Measurements from ENCODE around the gene DCLK3. TPM values are rescaled to one million over a fixed set of nuclear protein-coding genes. Genes with fewer than 3 reads are reported as not detected.

Gene DCLK3
- total RNA-seq, 1 experiment from 2014 or later: 1.4 TPM

GRCh38 chr3:36811768-36812167 lies 47.4 kb upstream of the DCLK3 start:
- no peak overlapping the region for H3K4ac ChIP-seq (ENCODE audit: low read depth, low read length)
- Mint-ChIP-seq H3K27ac (no peak overlapping the region), H3K4me3 (no peak overlapping the region), H3K9me3 (peaks cover 0 to 2% of the 10 kb centered on the region in 2 experiments; a peak in 1 of 5 replicates), H3K27me3 (ENCODE audit: low read depth) (no peaks in the 10 kb centered on the region; the same call in 1 of the 2 replicates), H3K36me3 (ENCODE audit: insufficient read depth in 1 of 3, low read depth in 3 of 3) (no peaks in the 10 kb centered on the region; a peak in 1 of 7 replicates), H3K4me1 (peaks cover 10 to 15% of the 10 kb centered on the region in 2 experiments)
- no peaks in the 10 kb centered on the region for H3K4me1 ChIP-seq (ENCODE audit: insufficient read depth, low read length)
- H3K9me3 ChIP-seq (ENCODE audit: control insufficient read depth, low read depth, low read length): no peaks in the 10 kb centered on the region
- no peak overlapping the region for H3K4me2 ChIP-seq (ENCODE audit: insufficient read depth, insufficient read length, low read length)
- H4K91ac ChIP-seq (ENCODE audit: insufficient read length, low read depth, low read length): no peak overlapping the region
- H3K56ac ChIP-seq (ENCODE audit: insufficient read length, low read depth, low read length): no peak overlapping the region
- H3K9ac ChIP-seq (ENCODE audit: extremely low read depth, insufficient read length, low read length): no peak overlapping the region
- no peak overlapping the region for H2AFZ ChIP-seq (ENCODE audit: low read length)
- H3T11ph ChIP-seq (ENCODE audit: low read length): no peak overlapping the region
- no peak overlapping the region for H3K23ac ChIP-seq (ENCODE audit: insufficient read length, low read depth, low read length)
- H3K18ac ChIP-seq (ENCODE audit: insufficient read length, low read depth, low read length): no peak overlapping the region
- no peaks in the 10 kb centered on the region for H3K27me3 ChIP-seq (ENCODE audit: insufficient read depth, low read length)
- no peak for TF ChIP-seq CTCF (conservative IDR thresholded peaks at IDR 0.05)
- H4K20me1 ChIP-seq (ENCODE audit: control insufficient read depth, insufficient read depth, insufficient read length): peaks cover 3% of the 10 kb centered on the region
- H4K5ac ChIP-seq (ENCODE audit: insufficient read length, low read depth, low read length): no peak overlapping the region
- no peak overlapping the region for H4K8ac ChIP-seq (replicated peaks; ENCODE audit: insufficient read length, low read depth, low read length)
- no peak overlapping the region for H2BK5ac ChIP-seq (ENCODE audit: insufficient read length, low read length)
- H2BK20ac ChIP-seq (ENCODE audit: low read depth, low read length, poor library complexity, severe bottlenecking): no peak overlapping the region
- no peak overlapping the region for H3K27ac ChIP-seq (ENCODE audit: insufficient read length, low read depth, low read length)
- no peaks in the 10 kb centered on the region for H3K23me2 ChIP-seq (ENCODE audit: insufficient read length, low read depth, low read length, poor library complexity, severe bottlenecking)
- no peak for DNase-seq
- no peak overlapping the region for H2BK120ac ChIP-seq (ENCODE audit: low read depth, low read length, poor library complexity, severe bottlenecking)
- H2AK5ac ChIP-seq (ENCODE audit: insufficient read length, low read length): no peak overlapping the region
- no peaks in the 10 kb centered on the region for H3K79me2 ChIP-seq (ENCODE audit: insufficient read depth, low read length)
- no peak overlapping the region for H3K14ac ChIP-seq (ENCODE audit: insufficient read depth, low read length)
- WGBS (ENCODE audit: extremely low coverage, insufficient read length, low lambda C conversion rate): no CpG with 5 or more reads among the region's 2 CpGs
- no peaks in the 10 kb centered on the region for H3K79me1 ChIP-seq (ENCODE audit: insufficient read depth, low read depth, low read length, poor library complexity, severe bottlenecking)
- H2BK12ac ChIP-seq (ENCODE audit: insufficient read length, low read depth, low read length): no peak overlapping the region
- no peak overlapping the region for H2BK15ac ChIP-seq (ENCODE audit: low read depth, low read length)

All from H9 (cell line).